Measurements from ENCODE around the gene ACVR1. TPM values are rescaled to one million over a fixed set of nuclear protein-coding genes. Genes with fewer than 3 reads are reported as not detected.

ACVR1 gene
- total RNA-seq, 5 donors from 2014 or later (not counting 1 experiment from before 2014, with no cell fraction given), result 18.3 to 31.5 (median 25.1) TPM

- H3K27ac ChIP-seq (ENCODE audit: low read length), result no peak overlapping the region
- DNase-seq (no peak), ATAC-seq (replicated peaks in 1 of 4) (no peak)
- ChIA-PET POLR2A (interaction anchor here (0.5 kb wide), 2 partner anchors 199 to 1274 kb away, joined by 3 read pairs; no protein-coding TSS in a partner anchor), CTCF (no interaction called here)
- H3K36me3 ChIP-seq (ENCODE audit: control insufficient read depth in 2 of 2, extremely low read depth in 1 of 2, insufficient read depth in 1 of 2, low read length in 1 of 2), result no peaks in the 10 kb centered on the region
- Mint-ChIP-seq H3K27ac (no peak overlapping the region), H3K4me1 (no peaks in the 10 kb centered on the region), H3K4me3 (no peak overlapping the region), H3K9me3 (peaks cover 0 to 5% (median 0%) of the 10 kb centered on the region in 3 donors), H3K36me3 (no peaks in the 10 kb centered on the region), H3K27me3 (peaks cover 0 to 3% of the 10 kb centered on the region in 2 donors)
- H3K4me1 ChIP-seq (ENCODE audit: control insufficient read depth in 1 of 2, extremely low read depth in 1 of 2, insufficient read depth in 2 of 2, low read length in 2 of 2), result no peaks in the 10 kb centered on the region
- no CpG with 5 or more reads among the region's 2 CpGs for WGBS (ENCODE audit: insufficient coverage)
- no peaks in the 10 kb centered on the region for H3K27me3 ChIP-seq (replicated peaks in 1 of 2; ENCODE audit: control insufficient read depth in 2 of 2, extremely low read depth in 1 of 2, insufficient read depth in 2 of 2, low read length in 1 of 2)
- no peaks in the 10 kb centered on the region for H3K9me3 ChIP-seq
- H3K4me3 ChIP-seq (ENCODE audit: control insufficient read depth in 1 of 2, extremely low read depth in 1 of 2, low read length in 1 of 2), result no peak overlapping the region
These were observed 183.4 kb downstream of the ACVR1 start for GRCh38 chr2:157692768-157693167.

- H3K9me3 Mint-ChIP-seq, result peaks cover 0 to 5% (median 0%) of the 10 kb centered on the region in 3 donors
- H3K4me1 Mint-ChIP-seq, result no peaks in the 10 kb centered on the region
- peaks cover 0 to 3% of the 10 kb centered on the region in 2 donors for H3K27me3 Mint-ChIP-seq
- Histone ChIP-seq H3K9me3 (no peaks in the 10 kb centered on the region), H3K4me1 (ENCODE audit: control insufficient read depth in 1 of 2, extremely low read depth in 1 of 2, insufficient read depth in 2 of 2, low read length in 2 of 2) (no peaks in the 10 kb centered on the region), H3K4me3 (ENCODE audit: control insufficient read depth in 1 of 2, extremely low read depth in 1 of 2, low read length in 1 of 2) (no peak overlapping the region), H3K36me3 (ENCODE audit: control insufficient read depth in 2 of 2, extremely low read depth in 1 of 2, insufficient read depth in 1 of 2, low read length in 1 of 2) (no peaks in the 10 kb centered on the region), H3K27me3 (replicated peaks in 1 of 2; ENCODE audit: control insufficient read depth in 2 of 2, extremely low read depth in 1 of 2, insufficient read depth in 2 of 2, low read length in 1 of 2) (no peaks in the 10 kb centered on the region), H3K27ac (ENCODE audit: low read length) (no peak overlapping the region)
- ChIA-PET CTCF (no interaction called here), POLR2A (no interaction called here)
- no peak overlapping the region for H3K4me3 Mint-ChIP-seq
- no peak overlapping the region for H3K27ac Mint-ChIP-seq
- no peak for DNase-seq
- no peak for ATAC-seq (replicated peaks in 1 of 4)
- WGBS (ENCODE audit: insufficient coverage), result no CpG with 5 or more reads among the region's 4 CpGs
- H3K36me3 Mint-ChIP-seq, result no peaks in the 10 kb centered on the region
These were observed 184.4 kb downstream of the ACVR1 start for GRCh38 chr2:157691695-157692094.

- Mint-ChIP-seq H3K27ac (no peak overlapping the region), H3K27me3 (peaks cover 0 to 3% of the 10 kb centered on the region in 2 donors), H3K9me3 (peaks cover 0 to 5% (median 0%) of the 10 kb centered on the region in 3 donors), H3K4me3 (no peak overlapping the region), H3K36me3 (no peaks in the 10 kb centered on the region), H3K4me1 (no peaks in the 10 kb centered on the region)
- H3K9me3 ChIP-seq, result no peaks in the 10 kb centered on the region
- no peak overlapping the region for H3K4me3 ChIP-seq (ENCODE audit: control insufficient read depth in 1 of 2, extremely low read depth in 1 of 2, low read length in 1 of 2)
- no peaks in the 10 kb centered on the region for H3K36me3 ChIP-seq (ENCODE audit: control insufficient read depth in 2 of 2, extremely low read depth in 1 of 2, insufficient read depth in 1 of 2, low read length in 1 of 2)
- no CpG with 5 or more reads among the region's 1 CpG for WGBS (ENCODE audit: insufficient coverage)
- ChIA-PET CTCF (no interaction called here), POLR2A (no interaction called here)
- no peaks in the 10 kb centered on the region for H3K27me3 ChIP-seq (replicated peaks in 1 of 2; ENCODE audit: control insufficient read depth in 2 of 2, extremely low read depth in 1 of 2, insufficient read depth in 2 of 2, low read length in 1 of 2)
- H3K4me1 ChIP-seq (ENCODE audit: control insufficient read depth in 1 of 2, extremely low read depth in 1 of 2, insufficient read depth in 2 of 2, low read length in 2 of 2), result no peaks in the 10 kb centered on the region
- DNase-seq (no peak), ATAC-seq (replicated peaks in 1 of 4) (no peak)
- H3K27ac ChIP-seq (ENCODE audit: low read length), result no peak overlapping the region
These were observed 185.0 kb downstream of the ACVR1 start for GRCh38 chr2:157691131-157691530.

Other genes starting within 250 kb of the ACVR1 start
- gene ACVR1C, start 247.5 kb downstream of the ACVR1 start, total RNA-seq, result 1 to 10 TPM; 3.6 to 5.7 (median 5.2) TPM
- not detected for gene UPP2, start 225.5 kb upstream of the ACVR1 start, total RNA-seq